ENCODE measurements around the gene TEX54.
"Not testable (repeated sequence)": the region's sequence is repeated elsewhere in the genome, so short reads cannot be mapped to it uniquely, and the experiment has no call there.

TEX54 gene

DNA sequence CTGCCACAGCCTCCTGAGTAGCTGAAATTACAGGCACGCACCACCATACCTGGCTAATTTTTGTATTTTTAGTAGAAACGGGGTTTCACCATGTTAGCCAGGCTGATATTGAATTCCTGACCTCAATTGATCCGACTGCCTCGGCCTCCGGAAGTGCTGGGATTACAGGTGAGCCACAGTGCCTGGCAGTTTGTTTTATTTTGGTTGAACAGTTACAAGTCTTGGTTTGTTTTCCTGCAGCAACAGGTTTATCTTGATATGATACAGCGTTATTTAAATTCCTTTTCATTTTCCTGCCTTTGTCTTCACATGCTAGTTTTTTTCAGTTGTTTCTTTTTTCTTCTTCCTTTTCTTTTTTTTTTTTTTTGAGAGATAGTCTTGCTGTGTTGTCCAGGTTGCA lies 44.1 kb upstream of the TEX54 start:
- no peak for DNase-seq (ENCODE audit: low spot score)
- TF ChIP-seq, protein P1, sequence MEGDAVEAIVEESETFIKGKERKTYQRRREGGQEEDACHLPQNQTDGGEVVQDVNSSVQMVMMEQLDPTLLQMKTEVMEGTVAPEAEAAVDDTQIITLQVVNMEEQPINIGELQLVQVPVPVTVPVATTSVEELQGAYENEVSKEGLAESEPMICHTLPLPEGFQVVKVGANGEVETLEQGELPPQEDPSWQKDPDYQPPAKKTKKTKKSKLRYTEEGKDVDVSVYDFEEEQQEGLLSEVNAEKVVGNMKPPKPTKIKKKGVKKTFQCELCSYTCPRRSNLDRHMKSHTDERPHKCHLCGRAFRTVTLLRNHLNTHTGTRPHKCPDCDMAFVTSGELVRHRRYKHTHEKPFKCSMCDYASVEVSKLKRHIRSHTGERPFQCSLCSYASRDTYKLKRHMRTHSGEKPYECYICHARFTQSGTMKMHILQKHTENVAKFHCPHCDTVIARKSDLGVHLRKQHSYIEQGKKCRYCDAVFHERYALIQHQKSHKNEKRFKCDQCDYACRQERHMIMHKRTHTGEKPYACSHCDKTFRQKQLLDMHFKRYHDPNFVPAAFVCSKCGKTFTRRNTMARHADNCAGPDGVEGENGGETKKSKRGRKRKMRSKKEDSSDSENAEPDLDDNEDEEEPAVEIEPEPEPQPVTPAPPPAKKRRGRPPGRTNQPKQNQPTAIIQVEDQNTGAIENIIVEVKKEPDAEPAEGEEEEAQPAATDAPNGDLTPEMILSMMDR (IDR thresholded peaks at IDR 0.05): no peak
- no peak overlapping the region for H3K27ac ChIP-seq
- no peak overlapping the region for H3K4me3 ChIP-seq

DNA sequence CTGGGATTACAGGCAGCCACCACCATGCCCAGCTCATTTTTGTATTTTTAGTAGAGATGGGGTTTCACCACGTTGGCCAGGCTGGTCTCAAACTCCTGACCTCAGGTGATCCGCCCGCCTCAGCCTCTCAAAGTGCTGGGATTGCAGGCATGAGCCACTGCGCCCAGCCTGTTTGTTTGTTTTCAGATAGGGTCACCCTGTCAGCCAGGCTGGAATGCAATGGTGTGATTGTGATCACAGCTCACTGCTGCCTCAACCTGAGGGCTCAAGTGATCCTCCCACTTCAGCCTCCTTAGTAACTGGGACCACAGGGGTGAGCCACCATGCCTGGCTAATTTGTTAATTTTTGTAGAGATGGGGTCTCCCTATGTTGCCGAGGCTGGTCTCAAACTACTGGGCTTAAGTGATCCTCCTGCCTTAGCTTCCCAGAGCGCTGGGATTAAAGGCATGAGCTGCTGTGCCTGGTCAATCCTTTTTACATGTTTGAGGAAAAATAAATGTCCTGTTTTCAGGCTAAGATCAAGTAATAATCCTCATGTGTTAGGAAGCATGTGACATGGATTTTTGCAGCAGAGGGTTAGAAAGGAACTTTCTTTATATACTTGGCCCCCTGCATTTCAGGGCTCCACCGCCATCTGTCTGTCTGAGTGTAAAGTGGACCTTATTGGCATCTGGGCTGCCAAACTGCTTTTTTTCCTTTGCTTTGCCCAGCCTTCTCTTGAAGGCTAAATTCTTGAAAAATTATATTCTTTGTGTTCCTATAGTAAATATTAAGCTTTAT lies 43.2 kb upstream of the TEX54 start:
- TF ChIP-seq, protein P1 (IDR thresholded peaks at IDR 0.05): no peak
- Histone ChIP-seq H3K27ac (no peak overlapping the region), H3K4me3 (no peak overlapping the region)
- DNase-seq (ENCODE audit: low spot score): no peak

GRCh38 chr11:62874851-62875250 lies 42.2 kb upstream of the TEX54 start:
- no peak for DNase-seq (ENCODE audit: low spot score)
- no peak overlapping the region for H3K4me3 ChIP-seq
- H3K27ac ChIP-seq: no peak overlapping the region
- TF ChIP-seq, protein P1 (IDR thresholded peaks at IDR 0.05): no peak

DNA sequence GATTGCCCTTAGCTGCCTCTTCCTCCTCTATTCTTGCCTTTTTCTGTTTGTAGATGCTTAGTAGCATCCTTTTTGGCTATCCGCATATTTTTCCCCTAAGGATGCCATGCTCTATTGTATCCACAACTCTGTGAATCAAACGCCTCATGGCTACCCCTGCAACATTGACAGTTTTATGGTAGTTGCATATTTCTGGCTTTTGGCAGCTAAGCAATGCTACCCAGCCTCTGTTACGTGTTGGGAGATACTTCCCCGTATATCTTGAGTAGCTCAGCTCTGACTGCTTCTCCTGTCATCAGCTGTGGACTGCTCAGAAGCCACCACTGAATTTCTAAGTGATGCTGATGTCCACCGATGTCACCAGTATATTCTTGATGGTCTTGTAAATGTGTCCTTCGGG lies 33.0 kb upstream of the TEX54 start:
- Histone ChIP-seq H3K4me3 (no peak overlapping the region), H3K27ac (no peak overlapping the region)
- DNase-seq (ENCODE audit: low spot score): no peak
- TF ChIP-seq, protein P1 (IDR thresholded peaks at IDR 0.05): no peak

GRCh38 chr11:62863687-62864335 lies 31.2 kb upstream of the TEX54 start:
- no peak overlapping the region for H3K27ac ChIP-seq
- DNase-seq (ENCODE audit: low spot score): no peak
- TF ChIP-seq, protein P1 (IDR thresholded peaks at IDR 0.05): no peak
- no peak overlapping the region for H3K4me3 ChIP-seq

- not testable (repeated sequence) for DNase-seq (ENCODE audit: low spot score); H3K4me3 ChIP-seq; H3K27ac ChIP-seq
Observed at GRCh38 chr11:62861564-62862192, 29.0 kb upstream of the TEX54 start.

DNA sequence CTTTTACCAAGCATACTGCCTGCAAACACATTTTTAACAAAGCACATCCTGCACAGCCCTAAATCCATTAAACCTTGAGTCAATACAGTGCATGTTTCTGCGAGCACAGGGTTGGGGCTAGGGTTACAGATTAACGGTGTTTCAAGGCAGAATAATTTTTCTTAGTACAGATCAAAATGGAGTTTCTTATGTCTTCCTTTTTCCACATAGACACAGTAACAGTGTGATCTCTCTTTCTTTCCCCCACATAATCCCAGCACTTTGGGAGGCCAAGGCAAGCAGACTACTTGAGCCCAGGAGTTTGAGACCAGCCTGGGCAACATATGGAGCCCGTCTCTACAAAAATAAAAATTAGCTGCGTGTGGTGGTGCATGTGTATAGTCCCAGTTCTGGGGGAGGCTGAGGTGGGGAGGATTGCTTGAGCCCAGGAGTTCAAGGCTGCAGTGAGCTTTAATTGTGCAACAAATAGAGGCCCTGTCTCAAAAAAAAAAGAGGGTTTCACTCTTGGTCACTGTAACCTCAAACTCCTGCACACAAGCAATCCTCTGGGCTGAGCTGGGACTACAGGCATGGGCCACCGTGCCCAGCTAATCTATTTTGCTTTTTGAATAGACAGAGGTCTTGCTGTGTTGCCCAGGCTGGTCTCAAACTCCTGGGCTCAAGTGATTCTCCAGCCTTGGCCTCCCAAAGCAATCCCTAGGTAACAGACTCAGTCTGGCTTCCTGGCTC lies 28.4 kb upstream of the TEX54 start:
- TF ChIP-seq, protein P1 (IDR thresholded peaks at IDR 0.05): no peak
- no peak overlapping the region for H3K27ac ChIP-seq
- DNase-seq (ENCODE audit: low spot score): no peak
- no peak overlapping the region for H3K4me3 ChIP-seq

- not testable (repeated sequence) for DNase-seq (ENCODE audit: low spot score); H3K27ac ChIP-seq; H3K4me3 ChIP-seq
Observed at GRCh38 chr11:62859281-62859703, 26.7 kb upstream of the TEX54 start.

Data from coronary artery (tissue), 2 donors.